ENCODE measurements around the gene CKMT1A.
"Not testable (repeated sequence)": the region's sequence is repeated elsewhere in the genome, so short reads cannot be mapped to it uniquely, and the experiment has no call there.

GRCh38 chr15:43692679-43693078, 980 bp upstream of the CKMT1A start:
- not testable (repeated sequence) for TF ChIP-seq HOXA7 (CRISPR knock-in tag; IDR thresholded peaks at IDR 0.05); REST (IDR thresholded peaks at IDR 0.05); CTCF (IDR thresholded peaks at IDR 0.05); USF2 (IDR thresholded peaks at IDR 0.05); RAD21 (conservative IDR thresholded peaks at IDR 0.05 in 1 of 2, IDR thresholded peaks at IDR 0.05 in 1 of 2); ZFP36 (IDR thresholded peaks at IDR 0.05; ENCODE audit: borderline replicate concordance, partially characterized antibody); FOSL2 (IDR thresholded peaks at IDR 0.05); FOSL2 (CRISPR knock-in tag; IDR thresholded peaks at IDR 0.05)
